GM18907 (cell line): ENCODE data around the gene ARHGEF17.

ENCODE experiments used
- ATAC-seq: cut with Tn5 transposase; IDR thresholded peaks from one replicate; pipeline ENCODE4 v1.9.1; 2021; ENCODE audit warnings: mild to moderate bottlenecking, moderate library complexity; ENCODE audit not compliant: unreplicated experiment

ARHGEF17 gene

DNA sequence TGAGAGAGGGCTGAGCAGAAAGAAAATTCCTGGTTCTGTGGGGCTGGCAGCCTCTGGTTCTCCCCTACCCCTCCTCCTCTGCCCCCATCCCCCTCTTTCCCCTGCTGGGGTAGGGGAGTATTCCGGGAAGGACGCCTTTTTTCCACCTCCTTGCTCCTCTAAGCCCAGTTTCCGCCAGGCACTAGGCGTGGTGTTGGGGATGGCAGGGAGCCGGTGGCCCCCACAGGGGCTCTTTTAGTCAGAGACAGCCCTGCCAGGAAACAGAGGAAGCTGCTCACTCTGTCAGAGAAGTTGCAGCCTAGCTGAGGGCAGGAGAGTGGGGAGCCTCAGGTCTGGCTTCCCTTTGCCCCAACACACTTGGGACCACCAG is 15.6 kb upstream of the ARHGEF17 start:
- no peak for ATAC-seq

DNA sequence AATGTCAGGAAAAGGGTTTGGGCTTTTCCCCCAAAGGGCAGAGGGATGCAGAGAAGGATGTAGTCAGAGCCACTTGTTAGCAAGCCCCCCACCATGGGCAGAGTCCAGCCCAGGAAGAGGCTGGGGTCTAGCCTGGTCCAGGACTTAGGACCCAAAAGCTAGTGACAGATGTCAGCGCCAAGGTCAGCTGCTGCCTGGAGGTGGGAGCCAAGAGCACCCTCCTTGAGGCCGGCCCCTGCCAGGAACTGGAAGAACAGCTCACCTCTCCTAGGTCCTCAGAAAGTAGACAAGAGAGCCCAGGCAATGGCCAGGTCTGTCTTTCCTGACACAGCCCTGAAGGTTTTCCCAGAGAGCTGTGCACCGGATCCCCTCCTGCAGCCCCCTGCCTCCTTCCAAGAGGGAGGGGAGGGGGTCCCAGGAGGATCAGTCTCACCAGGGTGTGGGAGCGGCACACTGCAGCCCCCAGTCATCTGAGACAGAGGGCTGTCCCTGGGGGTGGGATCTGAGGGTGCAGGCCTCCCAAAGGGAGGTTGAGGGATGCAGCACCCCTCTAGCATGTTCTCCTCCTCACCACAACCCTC is 14.6 kb upstream of the ARHGEF17 start:
- no peak for ATAC-seq

DNA sequence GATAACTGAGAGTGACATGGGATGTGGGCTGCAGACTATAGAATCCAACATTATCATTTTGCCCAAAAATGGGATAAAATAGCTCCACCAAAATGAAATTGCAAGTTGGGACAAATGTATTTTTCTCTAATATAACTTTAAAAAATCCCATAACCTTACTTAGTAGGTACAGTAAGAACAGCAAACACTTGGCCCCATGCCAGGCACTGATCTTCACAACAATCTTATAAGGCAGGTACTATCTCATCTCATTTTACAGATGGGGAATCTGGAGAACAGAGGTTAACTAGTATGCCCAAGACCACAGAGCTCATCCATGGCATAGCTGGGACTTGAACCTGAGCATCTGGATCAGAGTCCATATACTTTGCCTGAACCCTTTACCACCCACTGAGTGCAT is 13.5 kb upstream of the ARHGEF17 start:
- no peak for ATAC-seq

DNA sequence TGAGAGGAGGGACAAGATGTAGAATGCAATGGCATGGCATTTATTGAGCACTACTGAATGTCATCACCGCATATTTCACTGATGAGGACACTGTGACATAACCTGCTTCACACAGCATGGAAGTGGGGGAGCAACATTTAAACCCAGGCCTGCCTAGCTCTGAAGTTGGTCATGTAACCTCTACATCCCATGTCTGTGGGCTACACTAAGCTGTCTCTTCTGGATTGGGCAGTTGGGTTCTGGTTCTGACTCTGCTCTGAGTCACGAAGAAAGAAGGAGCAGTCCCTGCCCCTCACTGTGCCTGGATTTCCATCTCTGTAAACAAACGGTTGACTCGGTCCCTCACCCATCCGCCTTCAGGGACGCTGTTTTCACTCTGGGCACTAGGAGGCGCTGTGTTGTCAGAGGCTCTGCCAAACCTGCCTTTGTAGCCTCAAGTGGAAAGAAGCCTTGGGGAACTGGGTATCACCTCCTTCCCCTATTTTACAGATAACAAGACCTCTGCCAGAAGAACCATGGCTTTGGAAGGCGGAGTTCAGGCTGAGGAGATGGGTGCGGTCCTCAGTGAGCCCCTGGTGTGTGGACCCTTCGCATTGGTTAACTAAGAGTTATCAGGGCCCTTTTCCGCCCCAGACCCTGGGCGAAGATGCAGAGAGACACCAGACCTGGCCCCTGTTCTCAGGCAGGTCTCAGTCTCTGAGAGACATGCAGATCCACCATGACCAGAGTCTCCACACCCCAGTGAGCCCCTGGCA is 12.7 kb upstream of the ARHGEF17 start:
- peak; percentile 53 for ATAC-seq

DNA sequence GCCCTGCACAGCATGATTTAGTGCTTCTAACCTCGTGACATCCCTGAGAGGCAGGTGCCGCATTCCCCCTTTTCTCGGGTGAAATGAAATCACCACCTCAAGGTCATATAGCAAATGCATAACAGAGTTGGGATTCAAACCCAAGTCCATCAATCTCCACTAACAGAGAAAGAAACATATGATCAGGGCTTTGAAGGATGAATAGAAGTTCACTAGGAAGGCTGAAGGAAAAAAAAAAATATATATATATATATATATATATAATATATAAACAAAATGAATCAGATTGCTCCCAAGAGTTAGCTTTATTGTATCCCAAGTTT is 12.1 kb upstream of the ARHGEF17 start:
- no peak for ATAC-seq

DNA sequence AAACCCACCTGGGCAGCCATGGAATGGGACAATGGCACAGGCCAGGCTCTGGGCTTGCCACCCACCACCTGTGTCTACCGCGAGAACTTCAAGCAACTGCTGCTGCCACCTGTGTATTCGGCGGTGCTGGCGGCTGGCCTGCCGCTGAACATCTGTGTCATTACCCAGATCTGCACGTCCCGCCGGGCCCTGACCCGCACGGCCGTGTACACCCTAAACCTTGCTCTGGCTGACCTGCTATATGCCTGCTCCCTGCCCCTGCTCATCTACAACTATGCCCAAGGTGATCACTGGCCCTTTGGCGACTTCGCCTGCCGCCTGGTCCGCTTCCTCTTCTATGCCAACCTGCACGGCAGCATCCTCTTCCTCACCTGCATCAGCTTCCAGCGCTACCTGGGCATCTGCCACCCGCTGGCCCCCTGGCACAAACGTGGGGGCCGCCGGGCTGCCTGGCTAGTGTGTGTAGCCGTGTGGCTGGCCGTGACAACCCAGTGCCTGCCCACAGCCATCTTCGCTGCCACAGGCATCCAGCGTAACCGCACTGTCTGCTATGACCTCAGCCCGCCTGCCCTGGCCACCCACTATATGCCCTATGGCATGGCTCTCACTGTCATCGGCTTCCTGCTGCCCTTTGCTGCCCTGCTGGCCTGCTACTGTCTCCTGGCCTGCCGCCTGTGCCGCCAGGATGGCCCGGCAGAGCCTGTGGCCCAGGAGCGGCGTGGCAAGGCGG is 11.4 kb upstream of the ARHGEF17 start:
- ATAC-seq = no peak

DNA sequence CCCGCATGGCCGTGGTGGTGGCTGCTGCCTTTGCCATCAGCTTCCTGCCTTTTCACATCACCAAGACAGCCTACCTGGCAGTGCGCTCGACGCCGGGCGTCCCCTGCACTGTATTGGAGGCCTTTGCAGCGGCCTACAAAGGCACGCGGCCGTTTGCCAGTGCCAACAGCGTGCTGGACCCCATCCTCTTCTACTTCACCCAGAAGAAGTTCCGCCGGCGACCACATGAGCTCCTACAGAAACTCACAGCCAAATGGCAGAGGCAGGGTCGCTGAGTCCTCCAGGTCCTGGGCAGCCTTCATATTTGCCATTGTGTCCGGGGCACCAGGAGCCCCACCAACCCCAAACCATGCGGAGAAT is 10.9 kb upstream of the ARHGEF17 start:
- ATAC-seq = no peak

DNA sequence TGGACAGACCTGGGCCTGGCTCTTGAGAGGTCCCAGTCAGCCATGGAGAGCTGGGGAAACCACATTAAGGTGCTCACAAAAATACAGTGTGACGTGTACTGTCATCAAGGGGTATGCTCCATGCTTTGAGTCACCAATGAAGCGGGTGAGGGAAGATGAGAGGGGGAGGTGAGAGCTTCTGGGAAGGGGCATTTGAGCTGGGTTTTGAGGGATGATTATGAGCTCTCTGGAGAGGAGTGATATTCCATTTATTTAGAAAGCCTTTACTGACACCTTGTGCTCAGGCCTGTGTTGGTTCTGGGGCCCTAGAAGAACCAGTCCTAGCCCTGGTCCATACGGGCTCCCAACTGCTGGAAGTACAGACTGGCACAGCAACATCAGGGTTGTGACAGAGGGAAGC is 10.4 kb upstream of the ARHGEF17 start:
- ATAC-seq = no peak

DNA sequence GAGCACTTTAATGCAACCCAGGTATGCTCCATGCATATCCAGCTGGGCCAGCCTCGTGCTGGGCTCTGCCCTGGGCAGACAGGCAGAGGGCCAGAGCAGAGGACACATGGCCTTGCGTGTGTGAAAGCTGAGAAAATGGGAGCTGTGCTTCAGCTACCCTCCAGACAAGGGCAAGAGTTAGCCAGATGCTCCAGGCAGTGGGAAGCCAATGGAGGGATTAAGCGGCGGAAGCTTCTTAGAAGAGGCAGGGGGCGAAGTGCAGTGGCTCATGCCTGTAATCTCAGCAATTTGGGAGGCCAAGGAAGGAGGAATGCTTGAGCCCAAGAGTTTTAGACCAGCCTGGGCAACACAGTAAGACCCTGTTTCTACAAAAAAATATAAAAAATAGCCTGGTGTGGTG is 9.8 kb upstream of the ARHGEF17 start:
- ATAC-seq = no peak

DNA sequence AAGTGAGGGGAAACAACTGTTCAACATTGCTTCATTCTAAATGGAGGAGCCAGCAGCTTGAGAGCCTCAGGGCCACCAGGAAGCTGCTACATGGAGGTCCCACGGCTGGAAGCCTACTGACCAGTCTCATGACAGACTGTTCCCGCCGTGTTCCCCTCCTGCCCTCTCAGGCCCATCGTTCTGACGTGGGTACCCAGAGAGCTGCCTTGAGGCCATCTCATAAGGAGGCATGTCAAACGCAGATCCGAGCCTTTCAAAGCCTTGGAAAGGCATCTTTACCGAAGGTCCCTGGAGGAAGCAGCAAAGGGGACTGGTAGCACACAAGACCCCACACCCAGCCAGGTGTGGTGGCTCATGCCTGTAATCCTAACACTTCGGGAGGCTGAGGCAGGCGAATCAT is 8.3 kb upstream of the ARHGEF17 start:
- no peak for ATAC-seq

DNA sequence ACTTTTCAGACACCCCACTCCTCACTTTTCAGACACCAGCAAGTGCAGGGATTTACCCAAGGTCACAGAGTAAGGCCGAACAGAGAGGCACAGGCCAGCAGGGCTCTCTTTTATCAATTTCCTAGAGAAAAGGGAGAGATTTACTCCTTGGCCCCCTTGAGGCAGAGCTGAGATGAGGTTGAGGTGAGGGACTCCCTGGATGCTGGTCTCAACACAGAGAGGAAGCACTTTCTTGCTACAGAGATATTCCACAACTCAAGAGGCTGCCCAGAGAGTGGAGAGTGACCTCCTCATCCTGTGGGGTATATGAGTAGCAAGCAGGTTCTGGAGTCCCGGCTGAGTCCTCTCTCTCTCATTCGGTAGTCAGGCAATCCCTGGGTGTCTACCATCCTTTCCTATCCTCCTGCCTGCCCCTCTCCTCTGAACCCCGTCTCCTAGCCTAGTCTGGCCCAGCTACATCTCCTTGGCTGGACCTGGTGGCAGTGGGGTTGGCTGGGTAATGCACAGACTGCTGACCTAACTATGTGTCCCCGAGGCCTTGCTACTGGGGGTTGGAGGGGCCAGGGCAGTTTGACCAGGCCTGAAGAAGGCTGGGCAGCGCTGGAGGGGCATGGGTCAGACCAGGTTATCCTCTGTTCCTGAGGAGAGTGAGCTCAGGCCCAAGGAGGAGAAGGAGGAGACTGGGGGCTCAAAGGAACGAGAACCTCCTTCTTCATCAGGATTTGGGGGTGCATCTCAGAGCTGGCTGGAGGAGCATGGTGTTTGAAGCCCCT is 1.8 kb upstream of the ARHGEF17 start:
- no peak for ATAC-seq

DNA sequence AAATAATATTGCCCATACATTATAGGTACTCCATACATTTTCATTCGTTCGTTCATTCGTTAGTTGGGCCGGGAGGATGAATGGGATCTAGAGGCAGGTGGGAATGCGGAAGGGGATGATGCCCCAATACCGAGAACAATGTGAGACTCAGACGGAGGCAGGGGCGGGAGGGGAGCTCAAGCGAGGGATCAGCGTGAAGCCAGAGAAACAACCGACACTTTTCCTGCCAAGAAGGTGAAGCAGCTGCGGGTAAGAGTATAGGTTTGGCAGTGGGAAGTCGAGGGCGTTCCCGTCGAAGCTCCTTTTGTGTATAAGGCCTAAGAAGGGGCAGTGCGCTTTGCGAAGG is 1.1 kb upstream of the ARHGEF17 start:
- no peak for ATAC-seq

DNA sequence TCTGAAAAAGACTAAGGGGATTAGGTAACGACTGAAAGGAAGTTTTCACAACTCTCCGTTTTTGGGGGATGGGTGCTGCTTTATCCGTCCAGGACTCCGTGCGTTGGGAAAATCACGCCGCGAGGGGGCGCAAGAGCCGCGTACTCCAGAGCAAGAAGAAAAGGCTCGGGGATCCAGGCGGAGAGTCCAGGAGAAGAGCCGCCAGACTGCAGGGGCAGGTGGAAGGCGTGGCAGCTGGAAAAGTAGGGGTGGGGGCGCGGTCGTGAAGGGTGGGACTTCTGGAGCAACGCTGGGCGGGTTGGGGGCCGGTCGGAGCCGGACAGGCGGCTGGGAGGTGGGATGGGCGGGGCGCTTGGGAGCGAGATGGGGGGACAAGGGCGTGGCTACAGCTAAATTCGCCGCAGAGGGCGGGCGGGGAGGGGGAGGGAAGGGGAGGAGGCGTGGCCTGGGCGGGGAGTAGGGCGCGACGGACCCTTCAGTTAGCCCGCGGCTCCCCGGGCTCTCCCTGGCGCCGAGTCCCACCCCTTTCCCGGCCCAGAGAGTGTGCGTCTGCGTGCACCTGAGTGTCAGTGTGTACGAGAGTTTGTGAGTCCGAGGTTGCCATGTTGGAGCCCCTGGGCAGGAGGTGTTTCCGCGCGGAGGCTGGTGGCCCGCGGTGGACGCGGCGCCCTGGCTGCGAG is 613 bp upstream of the ARHGEF17 start:
- peak; percentile 68 for ATAC-seq

DNA sequence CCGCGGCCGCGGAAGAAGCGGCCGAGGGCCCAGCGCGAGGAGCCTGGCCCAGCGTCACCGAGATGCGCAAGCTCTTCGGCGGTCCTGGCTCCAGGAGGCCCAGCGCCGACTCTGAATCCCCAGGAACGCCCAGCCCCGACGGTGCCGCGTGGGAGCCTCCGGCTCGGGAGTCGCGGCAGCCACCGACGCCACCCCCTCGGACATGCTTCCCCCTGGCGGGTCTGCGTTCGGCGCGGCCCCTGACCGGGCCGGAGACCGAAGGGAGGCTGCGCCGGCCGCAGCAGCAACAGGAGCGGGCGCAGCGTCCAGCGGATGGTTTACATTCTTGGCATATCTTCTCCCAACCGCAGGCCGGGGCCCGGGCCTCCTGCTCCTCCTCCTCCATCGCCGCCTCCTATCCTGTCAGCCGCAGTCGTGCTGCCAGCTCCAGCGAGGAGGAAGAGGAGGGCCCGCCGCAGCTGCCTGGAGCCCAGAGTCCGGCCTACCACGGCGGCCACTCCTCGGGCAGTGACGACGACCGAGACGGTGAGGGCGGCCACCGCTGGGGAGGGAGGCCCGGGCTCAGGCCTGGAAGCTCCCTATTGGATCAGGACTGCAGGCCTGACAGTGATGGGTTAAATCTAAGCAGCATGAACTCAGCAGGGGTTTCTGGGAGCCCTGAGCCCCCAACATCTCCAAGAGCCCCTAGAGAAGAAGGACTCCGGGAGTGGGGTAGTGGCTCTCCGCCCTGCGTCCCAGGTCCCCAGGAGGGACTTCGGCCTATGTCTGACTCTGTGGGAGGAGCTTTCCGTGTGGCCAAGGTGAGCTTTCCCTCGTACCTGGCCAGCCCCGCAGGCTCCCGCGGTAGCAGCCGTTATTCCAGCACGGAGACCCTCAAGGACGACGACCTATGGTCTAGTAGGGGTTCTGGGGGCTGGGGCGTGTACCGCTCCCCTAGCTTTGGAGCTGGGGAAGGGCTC is 1.2 kb downstream of the ARHGEF17 start:
- no peak for ATAC-seq

DNA sequence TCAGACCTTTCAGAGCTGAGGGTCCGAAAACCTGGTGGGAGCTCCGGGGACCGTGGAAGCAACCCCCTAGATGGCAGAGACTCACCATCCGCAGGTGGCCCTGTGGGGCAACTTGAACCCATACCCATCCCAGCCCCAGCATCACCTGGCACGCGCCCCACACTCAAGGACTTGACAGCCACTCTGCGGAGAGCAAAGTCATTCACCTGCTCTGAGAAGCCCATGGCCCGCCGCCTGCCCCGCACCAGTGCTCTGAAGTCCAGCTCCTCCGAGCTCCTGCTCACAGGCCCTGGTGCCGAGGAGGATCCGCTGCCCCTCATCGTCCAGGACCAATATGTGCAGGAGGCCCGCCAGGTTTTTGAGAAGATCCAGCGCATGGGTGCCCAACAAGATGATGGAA is 2.0 kb downstream of the ARHGEF17 start:
- no peak for ATAC-seq

DNA sequence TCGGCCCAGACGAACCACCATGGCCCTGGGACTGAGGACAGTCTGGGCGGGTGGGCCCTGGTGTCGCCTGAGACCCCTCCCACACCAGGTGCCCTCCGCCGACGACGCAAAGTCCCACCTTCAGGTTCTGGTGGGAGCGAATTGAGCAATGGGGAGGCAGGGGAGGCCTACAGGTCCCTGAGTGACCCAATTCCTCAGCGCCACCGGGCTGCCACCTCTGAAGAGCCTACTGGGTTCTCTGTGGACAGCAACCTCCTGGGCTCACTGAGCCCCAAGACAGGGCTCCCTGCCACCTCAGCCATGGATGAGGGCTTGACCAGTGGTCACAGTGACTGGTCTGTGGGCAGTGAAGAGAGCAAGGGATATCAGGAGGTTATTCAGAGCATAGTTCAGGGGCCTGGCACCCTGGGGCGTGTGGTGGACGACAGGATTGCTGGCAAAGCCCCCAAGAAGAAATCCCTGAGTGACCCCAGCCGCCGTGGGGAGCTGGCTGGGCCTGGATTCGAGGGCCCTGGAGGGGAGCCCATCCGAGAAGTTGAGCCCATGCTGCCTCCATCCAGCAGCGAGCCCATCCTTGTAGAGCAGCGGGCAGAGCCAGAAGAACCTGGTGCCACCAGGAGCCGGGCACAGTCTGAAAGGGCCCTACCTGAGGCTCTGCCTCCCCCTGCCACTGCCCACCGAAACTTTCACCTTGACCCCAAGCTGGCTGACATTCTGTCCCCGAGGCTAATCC is 2.8 kb downstream of the ARHGEF17 start:
- no peak for ATAC-seq

DNA sequence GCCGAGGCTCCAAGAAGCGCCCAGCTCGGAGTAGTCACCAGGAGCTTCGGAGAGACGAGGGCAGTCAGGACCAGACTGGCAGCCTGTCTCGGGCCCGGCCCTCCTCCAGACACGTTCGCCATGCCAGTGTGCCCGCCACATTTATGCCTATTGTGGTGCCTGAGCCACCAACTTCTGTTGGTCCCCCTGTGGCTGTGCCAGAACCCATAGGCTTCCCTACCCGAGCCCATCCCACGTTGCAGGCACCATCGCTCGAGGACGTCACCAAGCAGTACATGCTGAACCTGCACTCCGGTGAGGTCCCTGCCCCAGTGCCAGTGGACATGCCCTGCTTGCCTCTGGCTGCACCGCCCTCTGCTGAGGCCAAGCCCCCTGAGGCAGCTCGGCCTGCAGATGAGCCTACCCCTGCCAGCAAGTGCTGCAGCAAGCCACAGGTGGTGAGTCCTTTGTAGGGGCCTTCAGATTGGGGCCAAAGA is 3.4 kb downstream of the ARHGEF17 start:
- ATAC-seq = no peak

DNA sequence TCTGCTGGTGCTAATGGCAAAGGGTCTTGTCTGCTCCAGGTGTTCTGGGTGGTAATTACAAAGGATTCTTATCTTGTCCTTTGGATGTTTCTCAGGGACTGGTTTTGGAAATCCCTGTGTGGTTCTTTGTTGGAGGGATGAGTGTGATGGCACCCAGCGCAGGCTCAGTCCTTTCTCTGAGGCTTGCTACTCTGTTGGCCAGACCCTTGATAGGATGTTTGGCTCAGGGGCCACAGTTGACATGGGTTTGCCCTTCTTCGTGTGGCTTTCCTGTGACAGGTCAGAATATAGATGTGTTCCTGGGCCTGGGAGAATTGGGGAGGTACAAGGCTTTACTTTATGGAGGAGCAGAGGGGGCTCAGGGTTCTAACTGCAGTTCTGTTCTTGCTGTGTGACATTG is 4.0 kb downstream of the ARHGEF17 start:
- ATAC-seq = no peak

DNA sequence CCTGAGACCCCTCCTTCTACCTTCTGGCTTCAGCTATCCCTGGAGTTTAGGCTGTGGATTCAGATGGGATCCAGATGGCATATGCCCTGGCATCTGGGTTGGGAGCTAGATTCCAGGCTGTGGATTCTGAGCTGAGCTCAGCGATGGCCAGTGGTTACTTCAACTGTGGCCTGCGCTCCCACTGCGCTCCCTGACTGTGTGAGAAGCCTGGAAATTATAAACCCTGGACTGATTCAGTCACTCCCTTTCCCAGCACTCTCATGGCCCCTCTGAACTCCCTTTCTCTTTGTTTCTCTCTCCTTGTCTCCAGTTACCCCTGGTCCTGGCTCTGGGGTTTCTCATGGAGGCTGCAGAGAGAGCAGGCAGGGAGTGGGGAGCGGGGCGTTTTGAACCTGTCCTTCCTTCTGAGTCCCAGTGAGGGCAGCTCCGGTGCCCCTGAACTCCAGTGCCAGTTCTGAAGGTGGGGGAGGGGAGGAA is 4.8 kb downstream of the ARHGEF17 start:
- ATAC-seq = no peak
